Measurements from ENCODE around the gene LYST.

DNA sequence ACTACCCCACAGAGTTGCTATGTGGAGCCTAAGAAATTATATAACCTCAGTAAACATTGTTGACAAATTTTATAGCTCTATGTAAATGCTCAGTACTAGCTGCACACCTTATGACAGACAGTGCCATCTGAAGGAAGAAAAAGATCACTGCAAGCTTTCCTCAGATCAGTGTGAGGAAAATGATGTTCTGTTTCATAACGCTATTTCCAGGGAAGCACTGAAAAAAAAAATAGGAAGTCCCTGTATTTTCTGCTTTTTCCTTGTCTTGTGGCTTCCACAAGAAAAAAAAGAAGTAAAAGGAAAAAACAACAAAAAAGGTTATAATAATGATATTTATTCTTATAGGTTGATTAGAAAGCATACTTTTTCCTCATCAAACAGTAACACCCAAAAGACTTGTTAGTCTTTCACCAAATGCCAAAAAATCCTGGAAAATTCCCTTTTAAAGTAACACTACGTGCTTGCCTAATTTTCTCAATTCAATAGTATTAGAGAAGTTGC, 23.2 kb downstream of the LYST start:
- TF ChIP-seq, protein P1, sequence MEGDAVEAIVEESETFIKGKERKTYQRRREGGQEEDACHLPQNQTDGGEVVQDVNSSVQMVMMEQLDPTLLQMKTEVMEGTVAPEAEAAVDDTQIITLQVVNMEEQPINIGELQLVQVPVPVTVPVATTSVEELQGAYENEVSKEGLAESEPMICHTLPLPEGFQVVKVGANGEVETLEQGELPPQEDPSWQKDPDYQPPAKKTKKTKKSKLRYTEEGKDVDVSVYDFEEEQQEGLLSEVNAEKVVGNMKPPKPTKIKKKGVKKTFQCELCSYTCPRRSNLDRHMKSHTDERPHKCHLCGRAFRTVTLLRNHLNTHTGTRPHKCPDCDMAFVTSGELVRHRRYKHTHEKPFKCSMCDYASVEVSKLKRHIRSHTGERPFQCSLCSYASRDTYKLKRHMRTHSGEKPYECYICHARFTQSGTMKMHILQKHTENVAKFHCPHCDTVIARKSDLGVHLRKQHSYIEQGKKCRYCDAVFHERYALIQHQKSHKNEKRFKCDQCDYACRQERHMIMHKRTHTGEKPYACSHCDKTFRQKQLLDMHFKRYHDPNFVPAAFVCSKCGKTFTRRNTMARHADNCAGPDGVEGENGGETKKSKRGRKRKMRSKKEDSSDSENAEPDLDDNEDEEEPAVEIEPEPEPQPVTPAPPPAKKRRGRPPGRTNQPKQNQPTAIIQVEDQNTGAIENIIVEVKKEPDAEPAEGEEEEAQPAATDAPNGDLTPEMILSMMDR (IDR thresholded peaks at IDR 0.05; ENCODE audit: poor library complexity), result peak; percentile 62
- TF ChIP-seq EZH2 (IDR thresholded peaks at IDR 0.05; ENCODE audit: borderline replicate concordance) (no peak), EZH2phosphoT487 (IDR thresholded peaks at IDR 0.05; ENCODE audit: low read depth, severe bottlenecking, unreplicated experiment) (no peak)

All from hepatocyte (in vitro differentiated cells).